ENCODE data around the gene OR2T35. TPM values are rescaled to one million over a fixed set of nuclear protein-coding genes. Genes with fewer than 3 reads are reported as not detected.
"Not testable (repeated sequence)": the region's sequence is repeated elsewhere in the genome, so short reads cannot be mapped to it uniquely, and the experiment has no call there.

Gene OR2T35
- total RNA-seq, 2 donors from 2014 or later: not detected

GRCh38 chr1:248655354-248655753 is 10.3 kb upstream of the OR2T35 start, which contains the start of gene OR2T27:
OR2T27 (minus strand) TSS chr1:248655528; CDS start chr1:248650884, 4,644 bp downstream.
- not testable (repeated sequence) for H3K27me3 ChIP-seq; H3K27ac ChIP-seq; DNase-seq (ENCODE audit: low spot score); H3K36me3 ChIP-seq; H3K9me3 ChIP-seq; H3K4me3 ChIP-seq; H3K4me1 ChIP-seq

DNA sequence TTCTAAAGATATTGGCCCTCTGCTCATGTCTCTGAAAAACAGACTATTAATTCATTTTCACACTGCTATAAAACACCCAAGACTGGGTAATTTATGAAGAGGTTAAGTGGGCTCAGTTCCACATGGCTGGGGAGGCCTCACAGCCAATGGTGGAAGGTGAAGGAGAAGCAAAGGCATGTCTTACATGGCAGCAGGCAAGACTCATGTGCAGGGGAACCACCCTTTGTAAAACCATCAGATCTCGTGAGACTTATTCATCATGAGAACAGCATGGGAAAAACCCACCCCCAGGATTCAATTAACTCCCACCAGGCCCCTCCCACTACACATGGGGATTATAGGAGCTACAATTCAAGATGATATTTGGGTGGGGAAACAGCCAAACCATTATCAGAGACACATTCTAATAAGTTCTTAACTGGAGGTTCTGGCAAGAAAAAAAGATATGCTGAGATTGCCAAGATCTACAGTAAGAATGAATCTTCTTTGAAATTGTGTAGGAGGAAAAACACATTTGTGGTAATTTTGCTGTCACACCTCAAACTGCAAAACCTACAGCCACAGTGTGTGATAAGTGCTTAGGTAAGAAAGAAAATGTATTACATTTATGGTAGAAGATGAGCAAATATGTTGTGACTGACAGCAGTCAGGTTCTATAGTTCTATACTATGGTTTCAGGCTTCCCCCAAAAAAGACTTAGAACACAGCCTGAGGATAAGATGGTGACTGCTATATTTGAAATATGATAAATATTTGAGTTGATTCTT is 3.9 kb upstream of the OR2T35 start:
- not testable (repeated sequence) for DNase-seq (ENCODE audit: low spot score); H3K36me3 ChIP-seq; H3K9me3 ChIP-seq; H3K27ac ChIP-seq; H3K4me1 ChIP-seq; H3K27me3 ChIP-seq; H3K4me3 ChIP-seq

- not testable (repeated sequence) for H3K27me3 ChIP-seq; H3K4me3 ChIP-seq; H3K4me1 ChIP-seq; H3K36me3 ChIP-seq; H3K27ac ChIP-seq; H3K9me3 ChIP-seq; DNase-seq (ENCODE audit: low spot score)
Observed at GRCh38 chr1:248642971-248643651, 2.0 kb downstream of the OR2T35 start.

DNA sequence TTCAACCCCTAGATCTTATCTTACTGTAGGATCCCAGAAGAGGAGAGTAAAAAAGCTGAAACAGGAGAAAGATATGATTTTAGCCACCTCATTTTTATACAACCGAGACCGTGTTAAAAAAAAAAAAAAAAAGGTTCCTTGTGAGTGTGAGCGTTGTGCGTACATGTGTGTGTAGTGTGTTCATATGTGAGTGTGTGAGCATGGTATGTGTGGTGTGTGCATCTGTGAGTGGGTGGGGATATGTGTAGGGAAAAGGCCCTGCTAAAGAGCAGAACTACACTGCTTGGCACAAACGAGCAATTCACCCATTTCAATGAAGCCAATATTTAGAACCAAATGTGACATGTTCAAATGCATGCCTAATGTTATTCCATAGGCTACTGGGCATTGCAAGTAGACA is 3.5 kb downstream of the OR2T35 start:
- DNase-seq (ENCODE audit: low spot score); H3K27me3 ChIP-seq; H3K4me3 ChIP-seq; H3K27ac ChIP-seq; H3K36me3 ChIP-seq; H3K4me1 ChIP-seq; H3K9me3 ChIP-seq: not testable (repeated sequence)

DNA sequence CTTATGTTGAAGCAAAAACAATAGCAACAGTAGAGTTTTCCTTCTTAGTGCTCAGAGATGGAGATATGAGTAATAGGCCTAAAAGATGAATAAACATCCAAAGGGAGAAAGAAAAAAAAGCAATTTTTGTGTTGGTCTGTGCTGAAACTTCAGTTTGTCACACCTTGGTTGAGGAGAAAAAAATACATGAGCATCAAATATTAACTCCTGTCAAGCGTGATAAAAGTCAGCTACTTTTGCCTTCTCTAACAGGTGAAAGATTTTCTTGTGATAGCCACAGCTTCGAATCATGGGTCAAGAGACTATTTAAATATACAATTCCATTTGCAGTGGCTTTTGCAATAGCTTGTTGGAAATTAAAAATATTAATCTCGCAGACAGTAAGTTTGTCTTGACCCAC is 4.2 kb downstream of the OR2T35 start:
- not testable (repeated sequence) for H3K4me3 ChIP-seq; H3K4me1 ChIP-seq; DNase-seq (ENCODE audit: low spot score); H3K27ac ChIP-seq; H3K27me3 ChIP-seq; H3K36me3 ChIP-seq; H3K9me3 ChIP-seq

DNA sequence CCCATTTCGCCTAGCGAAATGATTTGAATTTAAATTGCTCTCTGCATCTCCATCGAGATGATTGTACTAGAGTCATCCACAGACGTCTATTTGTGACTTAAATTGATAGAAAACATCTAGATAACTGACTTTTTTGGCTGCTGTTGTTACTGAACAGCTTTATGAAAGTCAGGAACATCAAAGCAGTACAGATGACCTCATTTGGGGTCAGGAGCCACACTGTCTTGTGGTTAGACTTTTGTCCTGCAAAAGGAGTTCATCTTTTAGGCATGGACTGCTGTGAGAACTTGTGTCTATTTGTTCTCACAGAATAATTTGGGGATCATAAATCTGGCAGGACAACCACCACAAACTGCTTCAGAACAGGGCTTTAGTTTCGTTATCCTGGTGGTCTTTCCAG is 5.4 kb downstream of the OR2T35 start:
- H3K36me3 ChIP-seq; H3K4me1 ChIP-seq; DNase-seq (ENCODE audit: low spot score): not testable (repeated sequence)

GRCh38 chr1:248636612-248637011 is 8.5 kb downstream of the OR2T35 start:
- H3K4me1 ChIP-seq: not testable (repeated sequence)

More for the DNA sequence above, 5.4 kb downstream of the OR2T35 start:
- not testable (repeated sequence) for H3K27ac ChIP-seq, H3K4me3 ChIP-seq, H3K9me3 ChIP-seq, H3K27me3 ChIP-seq

DNA sequence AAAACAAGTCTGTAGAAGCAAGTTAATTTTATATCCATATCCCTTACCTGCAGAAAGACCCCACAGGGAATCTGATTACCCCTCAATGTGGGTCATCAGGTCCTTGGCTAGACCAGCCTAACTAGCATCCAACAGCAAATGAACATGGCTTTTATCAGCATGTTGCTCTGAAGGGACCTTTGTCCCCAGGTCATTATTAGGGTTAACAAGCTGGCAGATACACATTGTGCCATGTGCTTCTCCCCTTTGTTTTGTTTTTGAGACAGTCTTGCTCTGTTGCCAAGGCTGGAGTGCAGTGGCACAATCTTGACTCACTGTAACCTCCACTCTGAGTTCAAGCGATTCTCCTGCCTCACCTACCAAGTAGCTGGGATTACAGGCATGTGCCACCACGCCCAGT is 10.1 kb downstream of the OR2T35 start, which contains the start of gene OR2T11:
TSS of gene OR2T11 (minus strand) at position 101 of the 400 bp plus-strand sequence. CDS start 7,963 bp downstream, outside the sequence.
- not testable (repeated sequence) for H3K4me3 ChIP-seq; DNase-seq (ENCODE audit: low spot score); H3K36me3 ChIP-seq; H3K27ac ChIP-seq; H3K9me3 ChIP-seq; H3K27me3 ChIP-seq; H3K4me1 ChIP-seq

More at GRCh38 chr1:248636612-248637011, 8.5 kb downstream of the OR2T35 start:
- DNase-seq (ENCODE audit: low spot score); H3K9me3 ChIP-seq; H3K4me3 ChIP-seq; H3K36me3 ChIP-seq; H3K27ac ChIP-seq; H3K27me3 ChIP-seq: not testable (repeated sequence)

DNA sequence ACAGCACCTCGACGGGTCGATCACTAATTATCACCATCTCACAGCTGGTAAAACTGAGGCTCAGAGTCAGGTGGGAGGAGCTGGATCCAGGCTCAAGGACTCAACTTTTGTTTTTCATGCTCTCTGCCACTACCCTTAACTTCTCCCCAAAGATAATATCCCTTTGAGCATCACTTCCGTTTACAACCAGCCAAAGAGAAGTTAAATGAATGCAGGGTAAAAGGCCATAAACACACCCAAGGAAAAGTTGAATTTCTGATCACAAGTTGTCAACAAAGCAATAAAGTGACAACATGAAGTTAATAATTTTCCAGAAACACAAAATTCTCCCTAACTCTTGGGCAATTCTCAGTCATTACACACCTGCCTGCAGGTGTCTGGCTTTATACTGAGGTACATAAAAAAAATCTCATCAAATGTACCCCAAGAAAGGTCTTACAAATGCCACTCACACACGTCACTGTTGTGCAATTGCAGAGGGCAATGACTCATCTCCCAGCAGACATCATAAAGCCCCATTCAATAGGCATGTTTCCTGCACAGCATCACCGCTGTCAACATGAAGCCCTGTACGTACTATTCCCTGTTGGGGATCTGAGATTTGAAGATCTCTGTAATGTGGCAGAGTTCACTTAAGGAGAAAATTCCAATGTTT is 13.6 kb downstream of the OR2T35 start:
- no peak for TF ChIP-seq CTCF (IDR thresholded peaks at IDR 0.05)
- no peak for DNase-seq (ENCODE audit: low spot score)

More for the DNA sequence above, 13.6 kb downstream of the OR2T35 start:
- Histone ChIP-seq H3K36me3 (no peaks in the 10 kb centered on the region), H3K27me3 (no peaks in the 10 kb centered on the region), H3K9me3 (no peaks in the 10 kb centered on the region), H3K4me1 (no peaks in the 10 kb centered on the region), H3K4me3 (no peak overlapping the region), H3K27ac (no peak overlapping the region)

Data from right atrium auricular region (tissue), 2 donors.